ENCODE results near the gene KDR. TPM values are rescaled to one million over a fixed set of nuclear protein-coding genes. Genes with fewer than 3 reads are reported as not detected.

The KDR gene
- total RNA-seq, 1 donor from 2014 or later: 23.4 TPM

GRCh38 chr4:55038176-55038890, 87.1 kb downstream of the KDR start:
- no peak for DNase-seq
- no peaks in the 10 kb centered on the region for H3K27me3 ChIP-seq (ENCODE audit: low read depth)
- no peak overlapping the region for H3K4me3 ChIP-seq
- peak overlapping the region; percentile 86 for H3K27ac ChIP-seq (replicated peaks)
- peaks cover 49% of the 10 kb centered on the region for H3K4me1 ChIP-seq
- no peak for TF ChIP-seq CTCF (IDR thresholded peaks at IDR 0.05; ENCODE audit: borderline replicate concordance)
- peaks cover 10% of the 10 kb centered on the region for H3K9me3 ChIP-seq (replicated peaks)
- H3K36me3 ChIP-seq: no peaks in the 10 kb centered on the region
- intact Hi-C loops (cut with micrococcal nuclease): no loop called here

DNA sequence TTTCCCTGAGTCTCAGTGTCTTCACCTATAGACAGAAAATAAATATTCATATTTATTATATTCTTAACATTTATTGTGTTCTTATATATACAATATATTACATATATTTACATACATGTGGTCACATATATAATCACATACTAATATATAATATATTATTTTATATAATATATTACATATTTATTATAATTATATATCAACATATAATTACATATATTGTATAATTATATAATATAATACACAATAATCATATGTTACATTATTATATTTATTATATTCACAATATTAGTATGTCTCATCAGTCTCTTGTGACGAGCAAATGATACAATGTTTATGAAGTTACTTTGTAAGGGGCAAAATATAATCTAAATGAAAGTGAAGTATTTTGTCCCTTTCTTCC, 87.7 kb downstream of the KDR start:
- Histone ChIP-seq H3K27ac (replicated peaks) (peak overlapping the region; percentile 86), H3K27me3 (ENCODE audit: low read depth) (no peaks in the 10 kb centered on the region), H3K4me3 (no peak overlapping the region), H3K4me1 (peaks cover 55% of the 10 kb centered on the region), H3K9me3 (replicated peaks) (peaks cover 10% of the 10 kb centered on the region), H3K36me3 (no peaks in the 10 kb centered on the region)
- no peak for DNase-seq
- intact Hi-C loops (cut with micrococcal nuclease): no loop called here
- TF ChIP-seq CTCF (IDR thresholded peaks at IDR 0.05; ENCODE audit: borderline replicate concordance): no peak

DNA sequence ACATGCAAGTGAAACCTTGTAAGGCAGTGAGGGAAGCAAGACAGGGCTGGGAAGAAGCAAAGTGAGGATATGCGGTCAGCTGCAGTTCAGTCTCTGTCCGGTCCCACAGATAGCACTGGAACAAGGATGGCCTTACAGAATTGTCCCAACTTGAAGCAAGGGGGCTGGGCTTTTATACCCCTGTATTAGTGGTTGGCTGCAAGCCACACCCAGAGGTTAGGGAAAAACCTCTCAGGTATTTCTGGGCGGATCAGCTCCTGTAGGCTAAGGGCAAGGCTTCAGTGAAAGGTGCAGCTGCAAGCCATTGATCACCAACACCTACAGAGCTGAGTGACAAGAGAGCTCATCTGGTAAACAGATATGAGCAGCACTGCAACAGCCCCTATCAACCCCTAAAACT, 89.0 kb downstream of the KDR start:
- no peak for TF ChIP-seq CTCF (IDR thresholded peaks at IDR 0.05; ENCODE audit: borderline replicate concordance)
- Histone ChIP-seq H3K27ac (replicated peaks) (peak overlapping the region; percentile 11), H3K4me3 (no peak overlapping the region), H3K4me1 (peaks cover 68% of the 10 kb centered on the region), H3K9me3 (replicated peaks) (peaks cover 3% of the 10 kb centered on the region), H3K36me3 (no peaks in the 10 kb centered on the region), H3K27me3 (ENCODE audit: low read depth) (no peaks in the 10 kb centered on the region)
- intact Hi-C loops (cut with micrococcal nuclease): no loop called here
- DNase-seq: no peak

- Histone ChIP-seq H3K4me1 (peaks cover 73% of the 10 kb centered on the region), H3K36me3 (no peaks in the 10 kb centered on the region), H3K9me3 (replicated peaks) (no peaks in the 10 kb centered on the region), H3K4me3 (no peak overlapping the region), H3K27ac (replicated peaks) (peak overlapping the region; percentile 11), H3K27me3 (ENCODE audit: low read depth) (no peaks in the 10 kb centered on the region)
- TF ChIP-seq CTCF (IDR thresholded peaks at IDR 0.05; ENCODE audit: borderline replicate concordance): no peak
- intact Hi-C loops (cut with micrococcal nuclease): no loop called here
- no peak for DNase-seq
Observed at GRCh38 chr4:55035892-55036291, 89.5 kb downstream of the KDR start.

GRCh38 chr4:55033296-55033695, 92.1 kb downstream of the KDR start:
- Histone ChIP-seq H3K27me3 (ENCODE audit: low read depth) (no peaks in the 10 kb centered on the region), H3K4me1 (peaks cover 66% of the 10 kb centered on the region)

More at GRCh38 chr4:55033296-55033695, 92.1 kb downstream of the KDR start:
- peak overlapping the region; percentile 65 for H3K27ac ChIP-seq (replicated peaks)
- H3K4me3 ChIP-seq: no peak overlapping the region
- H3K9me3 ChIP-seq (replicated peaks): no peaks in the 10 kb centered on the region
- TF ChIP-seq CTCF (IDR thresholded peaks at IDR 0.05; ENCODE audit: borderline replicate concordance): no peak
- no peaks in the 10 kb centered on the region for H3K36me3 ChIP-seq
- DNase-seq: no peak
- intact Hi-C loops (cut with micrococcal nuclease): no loop called here

Data from left ventricle myocardium inferior (tissue), 1 donor.